Middle frontal gyrus (tissue), 1 donor: ENCODE data around the gene LUC7L2.
"Not testable (repeated sequence)": the region's sequence is repeated elsewhere in the genome, so short reads cannot be mapped to it uniquely, and the experiment has no call there.

Experiments
- DNase-seq: peaks from one replicate; pipeline ENCODE4 v3.0.0-alpha.2; 2015; ENCODE audit warnings: low spot score; ENCODE audit errors: extremely low spot score

LUC7L2 gene

DNA sequence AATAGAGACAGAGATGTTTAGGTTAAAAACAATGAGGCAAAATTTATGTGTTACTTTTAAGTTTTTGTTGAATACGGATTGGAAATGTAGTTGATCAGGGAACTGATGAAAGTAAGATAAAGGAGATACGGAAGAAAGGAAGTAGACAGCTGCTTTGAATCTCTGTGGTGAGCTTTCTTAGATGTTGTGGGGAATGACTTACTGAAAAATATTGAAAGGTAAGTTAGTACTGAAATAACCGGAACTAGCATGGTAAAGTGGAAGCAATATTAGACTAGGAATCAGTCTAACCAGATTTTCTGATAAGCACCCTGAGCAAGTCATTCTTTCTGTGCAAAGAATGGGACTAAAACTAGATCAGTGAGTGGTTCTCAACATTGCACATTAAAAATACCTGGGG lies 34.8 kb downstream of the LUC7L2 start:
- DNase-seq = no peak

DNA sequence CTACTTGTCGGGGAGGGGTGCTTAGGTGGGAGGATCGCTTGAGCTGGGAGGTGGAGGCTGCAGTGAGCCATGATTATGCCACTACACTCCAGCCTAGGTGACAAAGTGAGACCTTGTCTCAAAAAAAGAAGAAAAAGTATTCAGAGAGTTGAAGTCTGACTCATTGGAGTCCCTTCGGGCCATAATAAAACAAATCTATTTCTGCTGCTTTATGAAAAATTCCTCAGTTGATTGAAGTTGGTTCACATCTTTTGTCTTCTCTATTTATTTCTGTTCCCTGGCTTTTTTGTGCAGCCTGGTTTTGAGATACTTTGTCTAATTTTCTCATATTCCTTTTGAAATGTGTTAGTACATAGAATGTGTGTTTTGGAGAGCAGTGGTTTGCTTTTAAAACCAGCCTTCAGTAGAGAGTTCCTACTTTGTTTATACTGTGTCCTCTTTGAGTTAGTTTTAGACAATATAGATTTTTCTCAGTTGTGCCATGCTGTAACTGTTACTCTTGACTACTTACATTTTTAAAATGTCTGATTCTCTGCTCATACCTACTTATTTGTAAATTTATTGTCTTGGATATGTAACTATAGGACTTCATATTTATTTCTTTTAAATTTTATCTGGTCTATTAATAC lies 36.7 kb downstream of the LUC7L2 start:
- no peak for DNase-seq

DNA sequence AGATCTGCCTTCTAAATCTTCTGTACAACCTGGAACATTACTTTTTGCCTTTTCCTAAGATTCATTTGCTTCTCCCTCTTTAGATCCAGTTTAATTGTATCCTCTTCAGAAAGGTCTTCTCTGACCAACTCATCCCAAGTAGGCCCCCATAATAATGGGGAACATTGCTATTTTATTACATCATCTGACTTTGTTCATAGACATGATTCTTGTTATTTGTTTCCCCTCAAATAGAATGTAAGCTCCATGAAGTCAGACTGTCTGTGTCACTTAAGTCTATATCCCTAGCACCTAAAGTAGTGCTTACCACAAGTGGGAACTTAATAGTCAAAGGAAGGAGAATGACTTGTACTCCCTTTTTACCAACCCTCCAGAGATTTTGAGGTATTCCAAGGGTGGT lies 37.5 kb downstream of the LUC7L2 start:
- DNase-seq = no peak

DNA sequence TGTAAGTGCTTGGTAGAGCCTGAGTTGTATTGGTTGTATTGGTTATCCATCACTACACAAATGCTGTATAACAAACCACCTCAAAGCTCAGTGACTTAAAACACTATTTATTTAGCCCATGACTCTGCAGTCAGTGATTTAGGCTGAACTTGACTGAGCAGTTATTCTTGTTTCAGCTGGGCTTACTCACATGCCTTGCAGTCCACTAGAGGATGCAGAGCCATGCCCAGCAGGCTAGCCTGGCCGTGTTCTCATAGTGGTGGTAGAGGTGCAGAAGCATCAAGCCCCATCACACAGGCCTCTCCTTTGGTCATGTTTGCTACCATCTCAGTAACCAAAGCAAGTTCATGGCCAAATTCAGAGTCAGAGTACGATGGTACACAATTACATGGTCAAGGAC lies 43.9 kb downstream of the LUC7L2 start:
- no peak for DNase-seq

DNA sequence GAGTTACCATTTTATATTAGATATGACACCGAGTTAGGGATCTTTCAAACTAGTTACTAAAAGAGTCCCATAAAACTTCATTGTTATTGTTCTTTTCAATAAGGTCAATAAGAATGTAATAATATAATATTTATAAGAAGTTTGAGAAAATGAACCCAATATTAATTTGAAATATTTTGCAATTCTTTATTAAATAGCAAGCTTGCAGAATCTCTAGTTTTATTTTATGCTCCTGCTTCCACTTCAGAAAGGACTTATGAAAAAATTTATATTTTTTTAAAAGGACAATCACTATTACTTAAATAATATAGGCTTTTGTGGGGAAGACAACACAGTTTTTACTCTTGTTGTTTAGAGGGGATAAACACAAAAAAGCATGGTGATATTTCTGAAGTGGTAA lies 47.9 kb downstream of the LUC7L2 start:
- DNase-seq = no peak

DNA sequence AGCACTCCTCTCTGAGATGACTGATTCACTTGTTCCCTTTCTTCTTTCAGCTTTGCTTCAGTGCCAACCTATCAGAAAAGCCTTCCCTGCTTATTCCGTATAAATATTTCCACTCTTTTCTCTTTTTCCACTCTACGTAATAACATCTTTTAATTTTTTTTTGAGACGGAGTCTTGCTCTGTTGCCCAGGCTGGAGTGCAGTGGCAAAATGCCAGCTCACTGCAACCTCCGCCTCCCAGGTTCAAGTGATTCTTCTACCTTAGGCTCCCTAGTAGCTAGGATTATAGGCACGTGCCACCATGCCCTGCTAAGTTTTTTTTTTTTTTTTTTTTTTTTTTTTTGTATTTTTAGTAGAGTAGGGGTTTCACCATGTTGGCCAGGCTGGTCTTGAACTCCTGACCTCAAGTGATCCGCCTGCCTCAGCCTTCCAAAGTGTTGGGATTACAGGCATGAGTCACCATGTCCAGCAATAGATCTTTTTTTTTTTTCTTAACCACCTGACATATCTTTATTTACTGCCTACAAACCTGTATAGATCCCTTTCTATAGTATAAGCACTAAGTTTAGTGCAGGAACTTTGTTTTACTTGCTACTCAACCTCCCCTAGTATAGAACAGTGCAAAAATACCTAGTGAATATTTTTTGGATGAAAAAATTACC lies 55.2 kb downstream of the LUC7L2 start:
- DNase-seq = not testable (repeated sequence)

DNA sequence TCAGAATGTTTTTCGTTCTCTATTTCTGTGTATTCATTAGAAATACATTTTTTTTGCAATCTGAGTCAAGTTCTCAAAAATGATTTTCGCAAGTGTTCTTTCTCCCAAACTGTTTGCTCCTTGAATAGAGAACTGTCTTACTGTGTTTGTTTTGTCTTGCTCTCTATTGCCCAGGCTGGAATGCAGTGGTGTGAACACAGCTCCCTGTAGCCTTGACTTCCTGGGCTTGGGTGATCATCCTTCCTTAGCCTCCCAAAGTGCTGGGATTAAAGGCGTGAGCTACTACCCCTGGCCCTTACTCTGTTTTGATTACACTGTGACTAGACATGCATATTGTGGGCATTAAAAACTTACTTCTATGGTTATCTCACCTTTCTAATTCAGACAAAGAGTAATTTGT lies 56.7 kb downstream of the LUC7L2 start:
- no peak for DNase-seq

DNA sequence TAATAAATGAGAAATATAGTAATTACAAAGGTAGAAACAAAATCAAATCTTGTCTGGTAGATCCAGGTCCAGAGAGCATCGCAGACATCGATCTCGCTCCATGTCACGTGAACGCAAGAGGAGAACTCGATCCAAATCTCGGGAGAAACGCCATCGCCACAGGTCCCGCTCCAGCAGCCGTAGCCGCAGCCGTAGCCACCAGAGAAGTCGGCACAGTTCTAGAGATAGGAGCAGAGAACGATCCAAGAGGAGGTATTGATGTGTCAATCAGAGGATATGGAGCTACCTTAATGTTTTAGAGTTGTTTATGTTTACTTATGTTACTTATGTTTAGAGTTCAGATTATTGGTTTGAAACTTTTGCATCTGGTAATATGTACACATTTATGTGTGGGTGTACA lies 57.8 kb downstream of the LUC7L2 start:
- no peak for DNase-seq

DNA sequence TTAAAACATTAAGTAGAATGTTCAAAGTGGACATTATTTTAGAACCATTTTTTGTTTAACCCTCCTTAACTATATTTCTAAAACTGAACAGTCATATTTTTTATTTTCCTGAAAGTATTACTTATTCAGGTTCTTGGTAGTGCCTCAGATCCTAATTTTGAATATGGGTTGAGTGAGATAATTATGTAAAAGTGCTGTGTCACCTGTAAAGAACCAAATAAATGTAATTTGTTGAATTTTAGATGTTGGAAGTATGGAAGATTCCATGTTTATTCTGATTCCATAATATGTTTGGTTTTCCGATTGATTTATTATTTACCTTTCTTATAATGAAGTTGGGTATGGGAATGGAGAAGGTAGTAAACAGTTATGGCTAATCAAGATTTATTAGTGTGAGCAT lies 61.4 kb downstream of the LUC7L2 start:
- DNase-seq = no peak

DNA sequence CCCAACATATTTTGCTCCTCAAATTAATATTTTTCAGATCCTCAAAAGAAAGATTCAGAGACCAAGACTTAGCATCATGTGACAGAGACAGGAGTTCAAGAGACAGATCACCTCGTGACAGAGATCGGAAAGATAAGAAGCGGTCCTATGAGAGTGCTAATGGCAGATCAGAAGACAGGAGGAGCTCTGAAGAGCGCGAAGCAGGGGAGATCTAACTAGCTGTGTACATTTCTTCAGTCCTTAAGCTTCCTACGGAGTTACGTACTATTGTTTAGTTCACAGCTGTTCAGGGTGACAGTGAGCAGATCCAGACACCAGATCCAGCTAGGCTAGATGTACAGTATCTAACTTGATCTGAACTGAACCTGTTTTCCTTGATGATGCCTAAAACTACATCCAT lies 62.4 kb downstream of the LUC7L2 start:
- DNase-seq = no peak

DNA sequence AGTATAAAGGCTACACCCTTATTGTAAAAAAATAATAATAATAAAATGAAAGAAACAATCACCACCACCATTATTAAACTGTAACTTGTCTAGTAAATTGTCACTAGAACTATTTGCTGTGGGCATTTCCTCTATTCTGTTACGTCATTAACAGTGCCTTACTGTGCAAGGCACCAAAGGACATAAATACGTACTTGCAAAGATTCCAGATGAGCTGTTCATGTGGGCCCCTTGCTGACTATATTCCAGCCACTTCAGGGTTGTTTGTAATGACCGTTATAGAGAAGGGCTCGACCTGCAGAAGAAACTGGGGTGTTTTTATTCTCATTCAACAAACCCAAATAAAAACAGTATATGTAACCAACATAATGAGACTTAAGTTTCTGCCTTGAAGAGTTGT lies 63.4 kb downstream of the LUC7L2 start:
- no peak for DNase-seq

DNA sequence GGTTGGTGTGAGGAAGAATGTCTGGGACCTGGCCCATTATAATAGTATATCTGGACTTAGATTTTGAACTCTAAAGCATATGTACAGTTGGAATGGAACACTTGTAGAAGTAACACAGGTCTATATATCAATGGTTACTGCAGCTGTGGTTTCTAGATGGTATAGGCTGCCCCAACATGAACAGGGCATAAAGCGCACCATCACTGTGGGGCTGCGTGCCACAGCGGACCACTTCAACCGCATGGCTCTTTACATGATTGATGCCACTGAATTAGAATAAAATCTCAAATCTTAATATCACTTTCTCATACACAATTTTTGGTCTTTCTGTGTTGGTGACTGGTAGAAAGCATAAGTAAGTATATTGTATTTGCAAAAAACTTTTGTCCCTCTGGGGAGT lies 64.3 kb downstream of the LUC7L2 start:
- DNase-seq = no peak

DNA sequence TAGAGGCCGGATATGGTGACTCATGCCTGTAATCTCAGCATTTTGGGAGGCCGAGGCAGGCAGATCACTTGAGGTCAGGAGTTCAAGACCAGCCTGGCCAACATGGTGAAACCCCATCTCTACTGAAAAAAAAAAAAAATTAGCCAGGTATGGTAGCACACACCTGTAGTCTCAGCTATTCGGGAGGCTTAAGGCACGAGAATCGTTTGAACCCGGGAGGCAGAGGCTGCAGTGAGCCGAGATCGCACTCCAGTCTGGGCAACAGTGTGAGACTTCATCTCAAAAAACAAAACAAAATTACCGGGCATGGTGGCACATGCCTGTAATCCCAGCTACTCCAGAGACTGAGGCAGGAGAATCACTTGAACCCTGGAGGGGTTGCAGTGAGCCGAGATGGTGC lies 66.0 kb downstream of the LUC7L2 start:
- not testable (repeated sequence) for DNase-seq

DNA sequence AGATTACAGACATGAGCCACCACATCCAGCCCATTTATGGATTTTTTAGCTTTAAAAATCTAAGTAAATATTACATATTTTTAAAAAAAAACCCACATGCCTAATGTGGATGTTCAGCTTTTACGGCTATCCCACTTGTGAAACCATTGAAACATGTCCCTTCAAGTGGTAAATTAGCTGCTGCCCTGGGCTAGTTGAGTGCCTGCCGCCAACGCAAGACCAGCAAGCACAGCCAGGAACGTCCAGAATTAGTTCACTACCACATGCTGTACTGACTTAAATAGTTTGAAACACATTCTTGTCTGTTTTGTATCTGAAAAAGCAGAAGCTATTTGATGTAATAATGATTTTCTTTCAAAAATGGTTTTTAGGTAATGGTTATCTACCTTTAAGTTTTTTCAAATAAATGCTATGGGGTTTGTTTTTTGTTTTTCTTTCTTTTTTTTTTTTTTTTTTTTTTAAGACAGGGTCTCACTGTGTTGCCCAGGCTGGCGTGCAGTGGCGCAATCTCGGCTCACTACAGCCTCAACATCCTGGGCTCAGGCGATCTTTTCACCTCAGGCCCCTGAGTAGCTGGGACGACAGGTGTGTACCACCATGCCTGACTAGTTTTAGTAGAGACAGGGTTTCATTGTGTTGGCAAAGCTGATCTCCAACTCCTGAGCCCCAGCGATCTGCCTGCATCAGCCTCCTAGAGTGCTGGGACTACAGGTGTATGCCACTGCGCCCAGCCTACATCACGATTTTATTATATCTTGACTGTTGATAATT lies 66.7 kb downstream of the LUC7L2 start:
- peak; percentile 4 for DNase-seq

DNA sequence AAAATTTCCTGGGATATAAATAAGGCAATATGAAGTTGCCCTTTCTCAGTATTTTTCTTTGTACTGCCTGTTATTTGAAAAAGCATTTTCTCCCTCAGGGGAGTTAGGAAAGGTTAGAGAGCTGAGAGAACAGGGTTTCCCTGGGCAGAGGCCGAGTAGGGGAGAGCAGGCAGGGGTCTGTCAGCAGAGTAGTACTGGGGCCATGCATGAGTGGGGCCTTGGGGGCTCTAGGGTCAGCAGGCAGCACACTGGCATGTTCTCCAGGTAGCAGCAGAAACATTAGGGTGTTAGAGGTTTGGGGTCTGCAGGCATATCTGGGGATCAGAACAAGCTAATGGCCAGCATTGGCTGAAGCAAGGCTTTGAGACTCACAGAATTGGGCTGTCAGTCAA lies 67.3 kb downstream of the LUC7L2 start:
- DNase-seq = no peak

DNA sequence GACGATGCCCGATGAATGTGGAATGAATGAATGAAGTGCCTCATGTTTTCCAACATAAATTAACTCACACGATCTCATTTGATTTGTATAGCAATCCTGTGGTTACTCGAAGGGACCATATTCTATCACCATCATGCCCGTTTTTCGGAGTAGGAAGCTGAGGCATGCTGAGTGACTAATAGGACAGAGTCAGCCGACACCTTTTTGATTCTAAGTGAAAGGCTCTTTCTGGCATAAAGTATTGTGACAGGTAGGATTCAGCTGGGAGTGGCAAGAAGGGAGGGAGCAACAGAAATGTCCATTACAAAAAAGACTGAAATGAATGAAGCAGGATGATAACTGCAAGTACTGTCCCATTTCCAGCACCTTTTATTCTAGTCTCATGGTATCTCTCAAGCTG lies 68.1 kb downstream of the LUC7L2 start:
- no peak for DNase-seq

DNA sequence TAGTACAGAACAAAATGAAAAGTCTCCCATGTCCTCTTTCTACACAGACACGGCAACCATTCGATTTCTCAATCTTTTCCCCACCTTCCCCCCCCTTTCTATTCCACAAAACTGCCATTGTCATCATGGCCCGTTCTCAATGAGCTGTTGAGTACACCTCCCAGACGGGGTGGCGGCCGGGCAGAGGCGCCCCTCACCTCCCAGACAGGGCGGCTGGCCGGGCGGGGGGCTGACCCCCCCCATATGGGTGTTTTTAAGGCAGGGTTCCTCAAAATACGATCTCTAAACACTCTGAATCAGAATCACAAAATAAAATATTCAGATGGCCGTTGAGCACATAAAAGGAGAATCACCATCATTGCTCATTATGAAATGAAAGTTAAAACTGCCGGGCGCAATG lies 70.0 kb downstream of the LUC7L2 start:
- not testable (repeated sequence) for DNase-seq

DNA sequence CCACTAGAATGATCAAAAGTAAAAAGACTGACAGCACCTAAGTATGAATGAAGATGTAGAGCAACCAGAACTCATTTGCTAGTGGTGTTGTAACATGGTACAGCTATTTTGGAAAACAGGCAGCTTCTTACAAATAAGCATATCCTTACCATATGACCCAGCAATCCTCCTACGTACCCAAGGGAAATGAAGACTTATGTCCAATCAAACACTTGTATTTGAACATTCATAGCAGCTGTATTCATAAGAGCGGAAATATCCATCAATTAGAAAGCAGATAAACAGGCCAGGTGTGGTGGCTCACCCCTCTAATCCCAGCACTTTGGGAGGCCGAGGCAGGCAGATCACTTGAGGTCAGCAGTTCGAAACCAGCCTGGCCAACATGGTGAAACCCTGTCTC lies 70.7 kb downstream of the LUC7L2 start:
- no peak for DNase-seq

DNA sequence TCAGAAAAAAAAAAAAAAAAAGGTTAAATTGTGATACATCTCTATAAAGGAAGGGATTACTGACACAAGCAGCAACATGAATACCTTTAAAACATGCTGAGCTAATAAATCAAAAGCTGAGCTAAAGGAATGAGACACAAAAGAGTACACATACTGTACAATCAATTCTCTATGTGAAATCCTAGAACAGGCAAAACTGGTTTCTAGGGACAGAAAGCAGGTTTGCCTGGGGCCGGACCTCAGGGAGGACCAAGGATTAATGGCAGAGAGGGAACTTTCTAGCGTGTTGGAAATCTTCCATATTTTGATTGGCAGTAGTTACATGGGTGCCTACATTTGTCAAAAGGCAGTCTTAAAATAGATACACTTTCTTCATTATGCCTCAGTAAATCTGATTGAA lies 71.3 kb downstream of the LUC7L2 start:
- DNase-seq = no peak

DNA sequence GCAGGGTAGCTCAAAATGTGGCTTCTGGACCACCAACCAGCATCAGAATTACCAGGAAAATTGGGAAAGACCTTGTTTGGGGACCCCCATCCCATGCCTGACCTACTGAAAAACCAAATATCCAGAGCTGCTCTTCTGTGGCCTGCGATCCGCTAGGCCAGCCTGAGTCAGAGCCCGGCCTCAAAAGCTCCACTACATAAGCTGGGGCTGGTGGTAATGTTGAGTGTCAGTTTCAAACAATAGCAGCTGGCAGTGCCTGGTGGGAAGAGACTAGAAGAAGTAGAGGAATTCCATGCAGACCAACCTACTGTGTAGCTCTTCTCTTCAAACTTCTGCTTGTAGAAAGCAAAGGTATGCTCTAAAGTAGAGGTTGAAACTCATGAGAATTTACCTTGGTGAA lies 71.8 kb downstream of the LUC7L2 start:
- DNase-seq = no peak

DNA sequence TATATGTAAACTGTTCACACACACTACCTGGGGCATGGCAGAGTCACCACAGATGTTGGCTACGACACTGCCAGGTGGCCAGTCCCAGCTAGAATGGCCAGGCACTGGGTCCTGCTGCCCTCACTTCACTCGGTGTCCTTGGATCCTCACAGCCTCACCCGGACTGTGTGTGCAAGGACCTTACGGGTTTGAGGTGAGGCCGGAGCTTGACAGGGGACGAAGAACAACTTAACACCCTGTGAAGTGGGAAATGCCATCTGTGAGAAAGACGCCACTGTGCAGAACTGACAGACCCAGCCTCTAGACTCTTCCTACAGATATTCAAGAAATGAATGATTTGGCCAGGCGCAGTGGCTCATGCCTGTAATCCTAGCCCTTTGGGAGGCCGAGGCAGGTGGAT lies 77.1 kb downstream of the LUC7L2 start:
- no peak for DNase-seq

DNA sequence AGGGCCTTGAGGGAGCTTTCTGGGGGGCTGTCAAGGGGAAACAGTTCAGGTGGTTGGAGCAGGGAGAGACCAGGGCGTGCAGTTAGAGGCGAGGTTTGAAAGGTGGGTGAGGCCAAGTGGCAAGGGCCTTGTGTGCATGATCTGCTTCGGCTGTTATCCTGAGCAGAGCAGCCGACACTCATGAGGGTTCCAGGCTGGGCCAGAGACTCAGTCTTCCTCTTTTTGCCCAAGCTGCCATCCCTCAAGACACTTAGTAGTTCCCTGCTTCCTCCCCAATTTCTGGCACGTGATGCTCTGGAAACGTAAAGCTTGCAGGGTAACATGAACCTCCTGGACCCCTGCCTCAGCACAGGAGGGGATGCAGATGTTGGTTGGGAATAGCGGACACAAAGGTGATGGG lies 79.7 kb downstream of the LUC7L2 start:
- no peak for DNase-seq

DNA sequence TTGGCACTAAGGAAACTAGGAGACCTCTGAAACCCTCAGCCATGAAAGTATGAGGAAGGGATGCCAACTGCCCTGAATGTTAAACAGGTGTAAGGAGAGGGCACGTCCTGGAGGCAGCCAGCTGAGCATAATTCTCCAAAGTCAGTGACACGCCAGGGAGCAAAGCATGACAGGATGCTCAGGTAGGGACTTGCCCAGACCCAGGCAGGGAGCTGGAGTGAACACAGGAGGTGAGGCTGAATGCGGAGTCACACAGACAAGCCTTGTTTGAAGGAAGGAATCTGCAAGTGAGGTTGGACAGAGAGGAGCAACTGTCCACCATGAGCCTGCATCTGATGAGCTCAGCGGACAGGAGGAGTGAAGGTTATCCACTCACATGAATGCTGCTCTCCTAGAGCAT lies 82.3 kb downstream of the LUC7L2 start:
- no peak for DNase-seq
